Glutamatergic neuron (in vitro differentiated cells): ENCODE data around the gene ZSWIM4. TPM values are rescaled to one million over a fixed set of nuclear protein-coding genes. Genes with fewer than 3 reads are reported as not detected.

Experiments used
- DNase-seq: peaks from one replicate; pipeline ENCODE4 v3.0.0; 2022
- H3K27ac Mint-ChIP-seq: one replicate; pipeline ENCODE4 v1.8.0; 2020; ENCODE audit warnings: mild to moderate bottlenecking, mixed read lengths, inconsistent platforms; ENCODE audit not compliant: unreplicated experiment
- H3K27me3 Mint-ChIP-seq: one replicate; pipeline ENCODE4 v1.8.0; 2020; ENCODE audit warnings: mild to moderate bottlenecking, moderate library complexity, mixed read lengths, inconsistent platforms; ENCODE audit not compliant: unreplicated experiment
- H3K36me3 Mint-ChIP-seq: one replicate; pipeline ENCODE4 v1.8.0; 2020; ENCODE audit warnings: mild to moderate bottlenecking, mixed read lengths, inconsistent platforms; ENCODE audit not compliant: unreplicated experiment
- H3K4me1 Mint-ChIP-seq: one replicate; pipeline ENCODE4 v1.8.0; 2020; ENCODE audit warnings: mild to moderate bottlenecking, low read depth, mixed read lengths, inconsistent platforms; ENCODE audit not compliant: unreplicated experiment
- H3K4me3 Mint-ChIP-seq: one replicate; pipeline ENCODE4 v1.8.0; 2020; ENCODE audit warnings: mild to moderate bottlenecking, mixed read lengths, inconsistent platforms; ENCODE audit not compliant: unreplicated experiment
- H3K9me3 Mint-ChIP-seq: one replicate; pipeline ENCODE4 v1.8.0; 2020; ENCODE audit warnings: mild to moderate bottlenecking, moderate library complexity, mixed read lengths, inconsistent platforms; ENCODE audit not compliant: unreplicated experiment
- CTCF ChIP-seq: fragments of 200-600 bp; sonication (generic); IDR thresholded peaks from one replicate; pipeline ENCODE4 v1.5.0; 2021; ENCODE audit not compliant: partially characterized antibody, unreplicated experiment
- total RNA-seq: library from RNA; stranded (reverse); fragmentation: NEBNext Ultra II Directional; extraction: Animal tissue kit (Norgen Biotek cat#: 25700); gene quantifications from one replicate; pipeline ENCODE4 v1.2.1, GENCODE V29; 2021; ENCODE audit not compliant: unreplicated experiment

Gene ZSWIM4
- total RNA-seq, 1 donor from 2014 or later: 46.0 TPM

GRCh38 chr19:13765395-13766094 is 29.7 kb upstream of the ZSWIM4 start:
- H3K4me3 Mint-ChIP-seq: peak overlapping the region; percentile 92
- peaks cover 5% of the 10 kb centered on the region for H3K4me1 Mint-ChIP-seq
- H3K9me3 Mint-ChIP-seq: peaks cover 2% of the 10 kb centered on the region
- TF ChIP-seq CTCF: no peak
- peaks cover 7% of the 10 kb centered on the region for H3K27me3 Mint-ChIP-seq
- H3K27ac Mint-ChIP-seq: peak overlapping the region; percentile 68
- no peak for DNase-seq
- peaks cover 5% of the 10 kb centered on the region for H3K36me3 Mint-ChIP-seq

GRCh38 chr19:13766095-13766481 is 29.2 kb upstream of the ZSWIM4 start:
- Mint-ChIP-seq H3K27me3 (peaks cover 7% of the 10 kb centered on the region), H3K4me1 (peaks cover 5% of the 10 kb centered on the region), H3K4me3 (no peak overlapping the region), H3K36me3 (peaks cover 5% of the 10 kb centered on the region), H3K27ac (no peak overlapping the region), H3K9me3 (peaks cover 2% of the 10 kb centered on the region)
- DNase-seq: no peak
- TF ChIP-seq CTCF: no peak

- Mint-ChIP-seq H3K4me1 (peaks cover 5% of the 10 kb centered on the region), H3K27me3 (peaks cover 4% of the 10 kb centered on the region), H3K9me3 (no peaks in the 10 kb centered on the region), H3K27ac (no peak overlapping the region), H3K36me3 (no peaks in the 10 kb centered on the region), H3K4me3 (no peak overlapping the region)
- TF ChIP-seq CTCF: no peak
- no peak for DNase-seq
Measured at GRCh38 chr19:13768510-13768909, 26.7 kb upstream of the ZSWIM4 start.

- Mint-ChIP-seq H3K9me3 (no peaks in the 10 kb centered on the region), H3K4me3 (no peak overlapping the region), H3K36me3 (no peaks in the 10 kb centered on the region), H3K4me1 (peaks cover 5% of the 10 kb centered on the region), H3K27ac (no peak overlapping the region), H3K27me3 (peaks cover 8% of the 10 kb centered on the region)
- DNase-seq: no peak
- TF ChIP-seq CTCF: no peak
Measured at GRCh38 chr19:13770013-13770635, 25.1 kb upstream of the ZSWIM4 start.
